K562 (cell line): ENCODE data around the gene C10orf71. TPM values are rescaled to one million over a fixed set of nuclear protein-coding genes. Genes with fewer than 3 reads are reported as not detected.

Experiments used
- BRF1 ChIP-seq: IDR thresholded peaks from 3 replicates; pipeline ENCODE4 v1.6.1; 2011; ENCODE audit warnings: borderline replicate concordance, mild to moderate bottlenecking; ENCODE audit not compliant: insufficient read length; ENCODE audit errors: extremely low read depth
- CREM ChIP-seq: IDR thresholded peaks from 2 replicates; pipeline ENCODE4 v1.6.1; 2014; ENCODE audit warnings: antibody characterized with exemption, low read depth
- FOXM1 ChIP-seq, 2 experiments: fragments of 450-650 bp in 1 of 2; sonication (generic) in 1 of 2; formaldehyde crosslinking in 1 of 2; IDR thresholded peaks; 2 replicates each; pipeline versions ENCODE4 v1.6.1 to v1.9.0; 2017 to 2022; ENCODE audit warnings: low read depth in 2 of 2, mild to moderate bottlenecking in 2 of 2, missing genetic modification reagents in 1 of 2, moderate library complexity in 1 of 2
- HMGN3 ChIP-seq: IDR thresholded peaks from 2 replicates; pipeline ENCODE4 v1.6.1; 2011; ENCODE audit warnings: borderline replicate concordance, low read depth, mild to moderate bottlenecking, mixed read lengths, low read length; ENCODE audit not compliant: insufficient read length; ENCODE audit errors: extremely low read depth
- HSF4 ChIP-seq: fragments of 250-450 bp; sonication (Bioruptor Pico); IDR thresholded peaks from 2 replicates; pipeline ENCODE4 v2.1.2; 2022; ENCODE audit warnings: mild to moderate bottlenecking, moderate library complexity, borderline replicate concordance
- MAZ ChIP-seq, 2 experiments: fragments of 450-650 bp in 1 of 2; sonication (generic) in 1 of 2; formaldehyde crosslinking; IDR thresholded peaks in 1 of 2; conservative IDR thresholded peaks in 1 of 2; 2 replicates each; pipeline versions ENCODE4 v1.4.0 to v1.5.0; 2020; ENCODE audit warnings: mild to moderate bottlenecking in 1 of 2, missing genetic modification reagents in 1 of 2
- MCM7 ChIP-seq, 2 experiments: fragments of 450-650 bp; IDR thresholded peaks; 2 replicates each; pipeline ENCODE4 v1.6.1; 2016 to 2018
- NELFE ChIP-seq: IDR thresholded peaks from 2 replicates; pipeline ENCODE4 v1.6.1; 2011; ENCODE audit warnings: mild to moderate bottlenecking; ENCODE audit not compliant: insufficient read depth, insufficient read length
- RFX1 ChIP-seq: fragments of 450-650 bp; IDR thresholded peaks from 2 replicates; pipeline ENCODE4 v1.6.1; 2016; ENCODE audit warnings: mild to moderate bottlenecking, moderate library complexity
- RNF2 ChIP-seq: sonication (generic); IDR thresholded peaks from 2 replicates; pipeline ENCODE4 v1.6.1; 2016
- SAFB2 ChIP-seq: fragments of 200-400 bp; formaldehyde crosslinking; IDR thresholded peaks from 2 replicates; pipeline ENCODE4 v1.6.1; 2018; ENCODE audit warnings: borderline replicate concordance, low read length, low read depth, moderate library complexity; ENCODE audit not compliant: severe bottlenecking
- TFAM ChIP-seq: fragments of 250-450 bp; sonication (Bioruptor Pico); conservative IDR thresholded peaks from 2 replicates; pipeline ENCODE4 v1.5.0; 2021; ENCODE audit warnings: mild to moderate bottlenecking, moderate library complexity
- ZNF12 ChIP-seq: sonication (generic); formaldehyde crosslinking; IDR thresholded peaks from 2 replicates; pipeline ENCODE4 v1.4.0; 2020; ENCODE audit warnings: mild to moderate bottlenecking, missing genetic modification reagents
- polyA plus RNA-seq, 8 experiments: library from polyadenylated mRNA; depleted of rRNA in 4 of 8; stranded (reverse) in 5 of 8; unstranded in 3 of 8; fragments of >200 nt; fragmentation: Nextera tagmentation in 2 of 8; fragmentation: Illumina TruSeq in 1 of 8; extraction: Ambion mirVana in 2 of 8; extraction: Trizol in 1 of 8; gene quantifications; 2 replicates each; pipeline versions ENCODE4 v1.2.1 to v1.2.3, GENCODE V29; 2011 to 2014; ENCODE audit warnings: inconsistent platforms in 1 of 8, missing spikeins in 1 of 8
- total RNA-seq, 7 experiments: library from RNA; depleted of rRNA in 6 of 7; stranded (reverse); fragments of >200 nt in 6 of 7; fragmentation: Illumina TruSeq in 2 of 7; extraction: Trizol in 2 of 7; gene quantifications; 2 replicates each; pipeline versions ENCODE4 v1.2.1 to v1.2.3, GENCODE V29; 2011 to 2021; ENCODE audit warnings: low replicate concordance in 1 of 7
- TF ChIP-seq, protein P1 (sequence below): fragments of 150-350 bp; IDR thresholded peaks from 2 replicates; pipeline ENCODE4 v1.6.1; 2014; ENCODE audit warnings: low read depth, mild to moderate bottlenecking, low read length, borderline replicate concordance
- TF ChIP-seq, protein P2 (sequence below): fragments of 250-450 bp; sonication (Bioruptor Pico); IDR thresholded peaks from 2 replicates; pipeline ENCODE4 v1.9.0; 2021; ENCODE audit warnings: mild to moderate bottlenecking
- TF ChIP-seq, protein P3 (sequence below): fragments of 450-650 bp; formaldehyde crosslinking; IDR thresholded peaks from 2 replicates; pipeline ENCODE4 v1.4.0; 2020; ENCODE audit warnings: mild to moderate bottlenecking, moderate library complexity
- TF ChIP-seq, protein P4 (sequence below): fragments of 250-450 bp; sonication (Bioruptor Pico); IDR thresholded peaks from 2 replicates; pipeline ENCODE4 v1.5.0; 2021; ENCODE audit warnings: mild to moderate bottlenecking, borderline replicate concordance

C10orf71 gene
- total and polyA plus RNA-seq, 9 of the 15 experiments (the other 6 are each of a cell fraction or from before 2014, with no cell fraction given) = 0.06 to 4.5 (median 1.3) TPM

DNA sequence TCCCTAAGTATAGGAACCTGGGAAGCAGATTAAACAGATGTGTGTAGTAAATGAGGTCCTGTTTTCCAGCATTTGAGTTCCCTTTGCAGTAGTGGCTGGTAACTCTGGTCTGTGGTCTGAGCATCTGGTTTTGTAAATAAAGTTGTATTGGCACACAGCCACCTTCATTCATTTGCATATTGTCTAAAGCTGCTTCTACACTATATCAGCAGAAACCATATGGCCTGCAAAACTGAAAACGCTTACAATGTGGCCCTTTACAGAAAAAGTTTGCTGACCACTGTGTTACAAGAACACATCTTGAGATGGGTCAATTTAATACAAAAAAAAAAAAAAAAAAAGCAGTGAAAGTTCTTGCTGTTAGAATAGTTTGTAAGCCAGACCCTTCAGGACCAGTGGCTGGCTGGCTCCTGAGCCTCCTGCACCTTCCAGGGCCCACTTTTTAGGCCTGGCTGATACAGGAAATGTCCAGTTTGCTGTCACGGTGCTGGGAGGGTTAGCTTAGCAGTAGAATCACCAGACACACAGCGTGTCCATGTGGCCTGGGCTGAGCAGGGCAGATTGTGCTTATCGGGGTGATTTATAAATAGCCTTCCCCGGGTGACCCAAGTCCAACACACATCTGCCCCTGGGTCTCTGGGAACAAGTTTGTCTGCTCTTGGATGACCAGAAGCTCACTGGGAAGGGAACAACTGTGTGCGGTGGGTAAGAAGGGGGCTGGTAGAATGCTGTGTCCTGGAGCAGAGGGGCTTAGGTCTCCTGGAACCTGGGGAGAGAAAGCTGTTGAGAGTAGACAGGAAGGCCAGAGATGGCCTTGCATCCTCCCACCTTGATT lies 1.4 kb downstream of the C10orf71 start (continued):
- TF ChIP-seq, protein P1, sequence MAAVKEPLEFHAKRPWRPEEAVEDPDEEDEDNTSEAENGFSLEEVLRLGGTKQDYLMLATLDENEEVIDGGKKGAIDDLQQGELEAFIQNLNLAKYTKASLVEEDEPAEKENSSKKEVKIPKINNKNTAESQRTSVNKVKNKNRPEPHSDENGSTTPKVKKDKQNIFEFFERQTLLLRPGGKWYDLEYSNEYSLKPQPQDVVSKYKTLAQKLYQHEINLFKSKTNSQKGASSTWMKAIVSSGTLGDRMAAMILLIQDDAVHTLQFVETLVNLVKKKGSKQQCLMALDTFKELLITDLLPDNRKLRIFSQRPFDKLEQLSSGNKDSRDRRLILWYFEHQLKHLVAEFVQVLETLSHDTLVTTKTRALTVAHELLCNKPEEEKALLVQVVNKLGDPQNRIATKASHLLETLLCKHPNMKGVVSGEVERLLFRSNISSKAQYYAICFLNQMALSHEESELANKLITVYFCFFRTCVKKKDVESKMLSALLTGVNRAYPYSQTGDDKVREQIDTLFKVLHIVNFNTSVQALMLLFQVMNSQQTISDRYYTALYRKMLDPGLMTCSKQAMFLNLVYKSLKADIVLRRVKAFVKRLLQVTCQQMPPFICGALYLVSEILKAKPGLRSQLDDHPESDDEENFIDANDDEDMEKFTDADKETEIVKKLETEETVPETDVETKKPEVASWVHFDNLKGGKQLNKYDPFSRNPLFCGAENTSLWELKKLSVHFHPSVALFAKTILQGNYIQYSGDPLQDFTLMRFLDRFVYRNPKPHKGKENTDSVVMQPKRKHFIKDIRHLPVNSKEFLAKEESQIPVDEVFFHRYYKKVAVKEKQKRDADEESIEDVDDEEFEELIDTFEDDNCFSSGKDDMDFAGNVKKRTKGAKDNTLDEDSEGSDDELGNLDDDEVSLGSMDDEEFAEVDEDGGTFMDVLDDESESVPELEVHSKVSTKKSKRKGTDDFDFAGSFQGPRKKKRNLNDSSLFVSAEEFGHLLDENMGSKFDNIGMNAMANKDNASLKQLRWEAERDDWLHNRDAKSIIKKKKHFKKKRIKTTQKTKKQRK = no peak
- TF ChIP-seq HMGN3 (no peak), TFAM (no peak), RFX1 (no peak), SAFB2 (no peak), MAZ (CRISPR knock-in tag; conservative IDR thresholded peaks at IDR 0.05 in 1 of 2, IDR thresholded peaks at IDR 0.05 in 1 of 2) (peak; percentile 68 to 76), CREM (peak; percentile 83), BRF1 (no peak), NELFE (no peak), MCM7 (IDR thresholded peaks at IDR 0.05) (no peak), ZNF12 (CRISPR knock-in tag) (no peak), RNF2 (peak; percentile 85), HSF4 (CRISPR knock-in tag) (peak; percentile 46; the same call in 1 of the 2 replicates), FOXM1 (IDR thresholded peaks at IDR 0.05; ENCODE audit: low read depth) (no peak; the same call in none of the 2 replicates), FOXM1 (CRISPR knock-in tag; IDR thresholded peaks at IDR 0.05; ENCODE audit: low read depth) (no peak)
- TF ChIP-seq, protein P2, sequence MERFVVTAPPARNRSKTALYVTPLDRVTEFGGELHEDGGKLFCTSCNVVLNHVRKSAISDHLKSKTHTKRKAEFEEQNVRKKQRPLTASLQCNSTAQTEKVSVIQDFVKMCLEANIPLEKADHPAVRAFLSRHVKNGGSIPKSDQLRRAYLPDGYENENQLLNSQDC = 0 out of 2 replicates have a peak, but pooled peaks have one; percentile 25
- TF ChIP-seq, protein P3, sequence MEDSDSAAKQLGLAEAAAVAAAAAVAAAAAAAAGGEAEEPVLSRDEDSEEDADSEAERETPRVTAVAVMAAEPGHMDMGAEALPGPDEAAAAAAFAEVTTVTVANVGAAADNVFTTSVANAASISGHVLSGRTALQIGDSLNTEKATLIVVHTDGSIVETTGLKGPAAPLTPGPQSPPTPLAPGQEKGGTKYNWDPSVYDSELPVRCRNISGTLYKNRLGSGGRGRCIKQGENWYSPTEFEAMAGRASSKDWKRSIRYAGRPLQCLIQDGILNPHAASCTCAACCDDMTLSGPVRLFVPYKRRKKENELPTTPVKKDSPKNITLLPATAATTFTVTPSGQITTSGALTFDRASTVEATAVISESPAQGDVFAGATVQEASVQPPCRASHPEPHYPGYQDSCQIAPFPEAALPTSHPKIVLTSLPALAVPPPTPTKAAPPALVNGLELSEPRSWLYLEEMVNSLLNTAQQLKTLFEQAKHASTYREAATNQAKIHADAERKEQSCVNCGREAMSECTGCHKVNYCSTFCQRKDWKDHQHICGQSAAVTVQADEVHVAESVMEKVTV (CRISPR knock-in tag) = peak; percentile 66
- TF ChIP-seq, protein P4, sequence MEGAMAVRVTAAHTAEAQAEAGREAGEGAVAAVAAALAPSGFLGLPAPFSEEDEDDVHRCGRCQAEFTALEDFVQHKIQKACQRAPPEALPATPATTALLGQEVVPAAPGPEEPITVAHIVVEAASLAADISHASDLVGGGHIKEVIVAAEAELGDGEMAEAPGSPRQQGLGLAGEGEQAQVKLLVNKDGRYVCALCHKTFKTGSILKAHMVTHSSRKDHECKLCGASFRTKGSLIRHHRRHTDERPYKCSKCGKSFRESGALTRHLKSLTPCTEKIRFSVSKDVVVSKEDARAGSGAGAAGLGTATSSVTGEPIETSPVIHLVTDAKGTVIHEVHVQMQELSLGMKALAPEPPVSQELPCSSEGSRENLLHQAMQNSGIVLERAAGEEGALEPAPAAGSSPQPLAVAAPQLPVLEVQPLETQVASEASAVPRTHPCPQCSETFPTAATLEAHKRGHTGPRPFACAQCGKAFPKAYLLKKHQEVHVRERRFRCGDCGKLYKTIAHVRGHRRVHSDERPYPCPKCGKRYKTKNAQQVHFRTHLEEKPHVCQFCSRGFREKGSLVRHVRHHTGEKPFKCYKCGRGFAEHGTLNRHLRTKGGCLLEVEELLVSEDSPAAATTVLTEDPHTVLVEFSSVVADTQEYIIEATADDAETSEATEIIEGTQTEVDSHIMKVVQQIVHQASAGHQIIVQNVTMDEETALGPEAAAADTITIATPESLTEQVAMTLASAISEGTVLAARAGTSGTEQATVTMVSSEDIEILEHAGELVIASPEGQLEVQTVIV (CRISPR knock-in tag) = no peak
